Psoas muscle (tissue), 8 donors: ENCODE measurements around the gene PDE1C. TPM values are rescaled to one million over a fixed set of nuclear protein-coding genes. Genes with fewer than 3 reads are reported as not detected.

Experiments
- ATAC-seq, 4 donors: fragments of 200-7000 bp; cut with Tn5 transposase; one replicate each; pipeline ENCODE4 v1.9.1; 2020; ENCODE audit warnings: moderate library complexity in 3 of 4, mild to moderate bottlenecking in 2 of 4
- DNase-seq, 2 donors: peaks; one replicate each; pipeline ENCODE4 v3.0.0-alpha.2; 2020
- H3K27ac ChIP-seq: fragments of 200-600 bp; one replicate; pipeline ENCODE4 v1.8.0; 2022
- H3K27me3 ChIP-seq, 3 donors: fragments of 200-600 bp in 1 of 3; one replicate each; pipeline versions ENCODE4 v1.6.1 to v1.8.0; 2013 to 2022; ENCODE audit warnings: low read length in 2 of 3, mild to moderate bottlenecking in 2 of 3, moderate library complexity in 1 of 3; ENCODE audit not compliant: insufficient read depth in 3 of 3
- H3K36me3 ChIP-seq, 2 donors: fragments of 200-600 bp in 1 of 2; one replicate each; pipeline versions ENCODE4 v1.6.1 to v1.8.0; 2013 to 2022; ENCODE audit warnings: low read depth in 1 of 2, mild to moderate bottlenecking in 1 of 2, moderate library complexity in 1 of 2; ENCODE audit not compliant: insufficient read depth in 1 of 2
- H3K4me1 ChIP-seq: fragments of 200-600 bp; one replicate; pipeline ENCODE4 v1.8.0; 2022
- H3K4me3 ChIP-seq: fragments of 200-600 bp; one replicate; pipeline ENCODE4 v1.8.0; 2022; ENCODE audit warnings: mild to moderate bottlenecking
- H3K9me3 ChIP-seq: fragments of 200-600 bp; one replicate; pipeline ENCODE4 v1.8.0; 2022
- WGBS, 3 donors: extraction: QIAGEN DNeasy Blood & Tissue Kit; methylation state at CpG; one replicate each; pipeline versions ENCODE4 v1.1.6 to v1.1.7; 2013; 5-methylcytosine and 5-hydroxymethylcytosine counted together
- intact Hi-C, 2 donors: fragments of 100-400 bp; cut with DNase I; formaldehyde crosslinking; loops; one replicate each; pipeline versions ENCODE4 v1.11.0 to v1.14.2; 2022
- polyA plus RNA-seq, 3 donors: library from polyadenylated mRNA; stranded (reverse); fragments of 200-250 nt; gene quantifications; one replicate each; pipeline ENCODE4 v1.2.3, GENCODE V29; 2013
- total RNA-seq, 4 donors: library from RNA; stranded (reverse); fragmentation: NEBNext Ultra II Directional in 2 of 4; extraction: Animal tissue kit (Norgen Biotek cat#: 25700) in 2 of 4; gene quantifications; one replicate each; pipeline versions ENCODE4 v1.2.1 to v1.2.4, GENCODE V29; 2021 to 2023
- TF ChIP-seq, protein P1 (sequence below): fragments of 200-600 bp; IDR thresholded peaks from one replicate; pipeline ENCODE4 v1.8.0; 2022; ENCODE audit warnings: antibody characterized with exemption
- donor health status: healthy with polysubstance abuse.
- donor health status: DM: no; HTN: no; CAD: no; lungs with moderate emphysema.
- donor health status: Bipolar disorder and iron deficiency.
- donor health status: healthy.
- donor health status: DM: yes; HTN: yes; CAD: no.
- donor health status: DM: no; HTN: no; CAD: no.
- donor health status: DM: no; HTN: no; CAD: no.
- donor health status: DM: yes; HTN: yes; CAD: no.

The PDE1C gene
- total and polyA plus RNA-seq, 7 donors, result 0.20 to 1.9 (median 0.64) TPM

- 89 to 91% (median 90%) methylated on average over 5 of the region's 5 CpGs for WGBS, 3 donors
- Histone ChIP-seq H3K27ac (no peak overlapping the region), H3K9me3 (no peaks in the 10 kb centered on the region), H3K27me3 (no peaks in the 10 kb centered on the region), H3K36me3 (no peaks in the 10 kb centered on the region), H3K4me1 (no peaks in the 10 kb centered on the region), H3K4me3 (no peak overlapping the region)
- TF ChIP-seq, protein P1, sequence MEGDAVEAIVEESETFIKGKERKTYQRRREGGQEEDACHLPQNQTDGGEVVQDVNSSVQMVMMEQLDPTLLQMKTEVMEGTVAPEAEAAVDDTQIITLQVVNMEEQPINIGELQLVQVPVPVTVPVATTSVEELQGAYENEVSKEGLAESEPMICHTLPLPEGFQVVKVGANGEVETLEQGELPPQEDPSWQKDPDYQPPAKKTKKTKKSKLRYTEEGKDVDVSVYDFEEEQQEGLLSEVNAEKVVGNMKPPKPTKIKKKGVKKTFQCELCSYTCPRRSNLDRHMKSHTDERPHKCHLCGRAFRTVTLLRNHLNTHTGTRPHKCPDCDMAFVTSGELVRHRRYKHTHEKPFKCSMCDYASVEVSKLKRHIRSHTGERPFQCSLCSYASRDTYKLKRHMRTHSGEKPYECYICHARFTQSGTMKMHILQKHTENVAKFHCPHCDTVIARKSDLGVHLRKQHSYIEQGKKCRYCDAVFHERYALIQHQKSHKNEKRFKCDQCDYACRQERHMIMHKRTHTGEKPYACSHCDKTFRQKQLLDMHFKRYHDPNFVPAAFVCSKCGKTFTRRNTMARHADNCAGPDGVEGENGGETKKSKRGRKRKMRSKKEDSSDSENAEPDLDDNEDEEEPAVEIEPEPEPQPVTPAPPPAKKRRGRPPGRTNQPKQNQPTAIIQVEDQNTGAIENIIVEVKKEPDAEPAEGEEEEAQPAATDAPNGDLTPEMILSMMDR, result no peak
- DNase-seq (no peak), ATAC-seq (no peak)
- intact Hi-C loops, result no loop called here
Measured at GRCh38 chr7:32026083-32026425, 44.2 kb downstream of the PDE1C start.

GRCh38 chr7:32025381-32026082 lies 44.7 kb downstream of the PDE1C start:
- no peaks in the 10 kb centered on the region for H3K36me3 ChIP-seq
- no peaks in the 10 kb centered on the region for H3K27me3 ChIP-seq
- no peaks in the 10 kb centered on the region for H3K9me3 ChIP-seq
- no peak overlapping the region for H3K27ac ChIP-seq
- TF ChIP-seq, protein P1, result no peak
- H3K4me3 ChIP-seq, result no peak overlapping the region
- H3K4me1 ChIP-seq, result no peaks in the 10 kb centered on the region
- peak in 1 of 4 donors; percentile 28 for ATAC-seq
- intact Hi-C loops, result no loop called here
- DNase-seq, result no peak
- 61 to 76% (median 64%) methylated on average over 6 of the region's 6 CpGs for WGBS, 3 donors

- TF ChIP-seq, protein P1, result no peak
- DNase-seq, result no peak
- H3K4me1 ChIP-seq, result no peaks in the 10 kb centered on the region
- H3K27ac ChIP-seq, result no peak overlapping the region
- no peaks in the 10 kb centered on the region for H3K9me3 ChIP-seq
- H3K4me3 ChIP-seq, result no peak overlapping the region
- WGBS, 3 donors, result 46 to 64% (median 48%) methylated on average over 6 of the region's 6 CpGs
- no peak for ATAC-seq
- intact Hi-C loops, result no loop called here
- H3K36me3 ChIP-seq, result no peaks in the 10 kb centered on the region
- no peaks in the 10 kb centered on the region for H3K27me3 ChIP-seq
Measured at GRCh38 chr7:32023376-32023775, 46.8 kb downstream of the PDE1C start.

DNA sequence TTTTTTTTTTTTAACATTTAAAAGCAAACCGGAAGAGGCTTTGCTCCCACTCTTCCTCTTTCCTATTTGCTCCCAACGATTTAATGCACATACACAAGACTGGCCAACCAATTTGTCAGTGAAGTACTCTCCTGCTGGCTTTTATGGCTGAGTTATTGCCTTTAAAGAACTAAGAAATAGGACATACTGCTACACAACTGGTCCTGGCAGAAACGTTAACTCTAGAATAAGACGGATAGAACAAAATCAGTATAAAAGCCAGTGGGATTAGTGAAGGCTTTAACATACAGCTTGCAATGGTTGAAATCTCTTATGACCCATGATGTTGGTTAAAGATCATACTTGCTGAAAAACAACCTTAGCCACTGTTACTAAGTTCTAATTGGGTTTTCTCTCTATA lies 47.2 kb downstream of the PDE1C start:
- no peaks in the 10 kb centered on the region for H3K4me1 ChIP-seq
- no peaks in the 10 kb centered on the region for H3K36me3 ChIP-seq
- H3K4me3 ChIP-seq, result no peak overlapping the region
- no peak overlapping the region for H3K27ac ChIP-seq
- intact Hi-C loops, result no loop called here
- 50 to 58% (median 55%) methylated on average over 4 of the region's 4 CpGs for WGBS, 3 donors
- no peaks in the 10 kb centered on the region for H3K27me3 ChIP-seq
- DNase-seq (no peak), ATAC-seq (no peak)
- TF ChIP-seq, protein P1, result no peak
- no peaks in the 10 kb centered on the region for H3K9me3 ChIP-seq
